LHCN-M2 (cell line): ENCODE results near the gene UNC13B. TPM values are rescaled to one million over a fixed set of nuclear protein-coding genes. Genes with fewer than 3 reads are reported as not detected.
"Not testable (repeated sequence)": the region's sequence is repeated elsewhere in the genome, so short reads cannot be mapped to it uniquely, and the experiment has no call there.

Source experiments
- DNase-seq: peaks from one replicate; pipeline ENCODE4 v3.0.0-alpha.2; 2012; ENCODE audit warnings: low read depth
- total RNA-seq: library from RNA; depleted of rRNA; stranded (reverse); fragments of >200 nt; gene quantifications from 2 replicates; pipeline ENCODE4 v1.2.3, GENCODE V29; 2014

The UNC13B gene
- total RNA-seq, 1 experiment from 2014 or later: 18.3 TPM

DNA sequence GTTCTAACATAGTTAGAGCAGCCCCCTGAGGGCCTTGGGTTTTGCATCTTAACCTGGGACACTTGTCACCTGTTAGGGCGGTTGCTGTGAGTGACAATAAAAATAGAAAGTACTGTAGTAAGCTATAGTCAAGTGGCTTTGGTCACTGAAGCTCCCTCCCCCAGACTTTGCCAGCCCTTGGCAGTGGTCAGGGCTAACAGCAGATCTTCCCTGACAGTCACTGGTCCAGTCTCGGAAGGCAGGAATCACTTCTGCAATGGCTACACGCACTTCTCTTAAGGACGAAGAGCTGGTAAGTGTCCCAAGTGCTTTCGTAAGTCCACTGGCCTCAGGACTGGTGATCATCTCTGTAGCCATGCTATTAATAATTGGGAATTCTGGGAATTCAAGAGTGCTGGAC lies 213.1 kb downstream of the UNC13B start:
- DNase-seq: no peak

DNA sequence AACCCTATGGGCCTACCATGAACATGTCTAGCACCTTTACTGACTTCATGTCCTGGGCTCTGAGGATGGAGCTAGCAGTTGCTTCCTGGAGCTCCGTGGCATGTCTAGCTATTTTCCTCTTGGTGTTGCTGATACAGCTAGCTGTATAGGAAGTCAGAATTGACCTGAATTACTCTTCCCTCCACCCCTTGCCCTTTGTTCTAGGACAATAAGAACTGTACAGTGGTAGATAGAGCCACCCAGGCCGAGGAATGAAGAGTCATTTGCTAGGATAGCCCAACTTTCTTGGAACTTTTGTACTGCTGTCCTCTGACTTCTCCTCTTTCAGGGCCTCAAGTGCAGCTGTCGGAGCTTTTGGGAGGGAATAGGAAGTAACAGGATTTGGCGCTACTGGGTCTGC lies 218.2 kb downstream of the UNC13B start:
- no peak for DNase-seq

DNA sequence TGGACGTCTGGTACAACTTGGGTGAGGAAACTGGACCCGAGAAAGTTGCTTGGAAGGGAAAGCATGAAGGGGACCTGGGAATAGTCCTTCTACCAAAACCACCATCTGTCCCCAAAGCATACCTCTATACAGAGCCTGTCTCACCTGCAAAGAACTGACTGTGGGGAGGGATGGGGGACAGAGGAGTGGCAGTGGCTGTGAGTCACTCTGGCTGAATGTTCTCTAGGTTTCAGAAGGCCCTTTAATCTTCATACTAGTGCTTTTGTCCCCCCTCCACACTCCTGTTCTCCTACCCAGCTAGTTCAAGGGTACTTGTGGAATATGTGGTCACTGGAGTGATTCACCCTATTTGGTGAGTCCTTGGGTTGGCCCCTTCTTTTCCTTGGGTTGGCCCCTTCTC lies 218.8 kb downstream of the UNC13B start:
- no peak for DNase-seq

DNA sequence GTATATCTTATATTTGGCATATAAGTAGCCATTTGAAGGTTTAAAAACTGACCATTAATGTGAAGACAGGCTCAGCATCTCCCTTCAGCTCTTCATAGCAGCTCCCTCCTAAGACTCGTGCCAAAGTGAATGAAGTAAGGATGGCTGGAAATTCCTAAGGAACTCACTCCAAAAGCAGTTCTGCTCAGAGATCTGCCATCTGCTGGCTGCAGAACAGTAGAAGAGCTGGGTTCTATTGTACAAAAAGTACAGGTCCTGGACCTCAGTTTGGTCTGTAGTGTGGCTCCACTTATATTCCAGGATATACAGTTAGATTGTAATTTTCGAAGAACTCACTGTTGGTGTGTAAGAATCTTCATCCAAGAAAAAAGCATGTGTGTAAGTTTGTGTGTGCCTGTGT lies 223.2 kb downstream of the UNC13B start:
- peak; percentile 48 for DNase-seq

DNA sequence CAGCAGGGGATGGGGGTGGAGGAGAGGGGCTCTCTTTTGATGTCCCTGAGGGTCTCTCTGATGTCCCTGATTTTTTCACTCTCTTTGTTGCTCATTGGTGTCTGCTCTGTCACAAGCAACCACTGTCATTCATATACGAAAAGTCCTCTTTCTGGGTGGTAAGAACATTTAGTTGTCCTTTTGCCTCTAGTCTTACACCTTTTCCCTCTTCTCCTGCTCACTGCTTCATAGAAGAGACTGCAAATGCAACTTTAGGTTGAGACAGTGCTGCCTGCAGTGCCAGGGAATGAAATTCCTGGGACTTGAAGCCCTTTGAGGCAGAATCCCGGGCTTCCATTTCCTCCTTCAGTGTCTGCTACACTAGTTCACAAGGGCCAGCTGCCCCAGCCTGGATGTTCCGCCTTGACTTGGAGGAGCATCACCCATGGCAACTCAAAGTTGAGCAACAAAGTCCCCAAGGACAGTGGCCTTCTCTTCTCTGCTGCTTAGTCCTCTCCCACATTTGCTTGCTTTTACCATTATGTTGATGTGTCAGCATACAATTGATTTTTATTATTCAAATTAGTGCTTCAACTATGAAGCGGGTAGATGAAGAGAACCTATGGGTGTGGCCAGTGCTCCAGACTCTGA lies 233.4 kb downstream of the UNC13B start:
- no peak for DNase-seq

DNA sequence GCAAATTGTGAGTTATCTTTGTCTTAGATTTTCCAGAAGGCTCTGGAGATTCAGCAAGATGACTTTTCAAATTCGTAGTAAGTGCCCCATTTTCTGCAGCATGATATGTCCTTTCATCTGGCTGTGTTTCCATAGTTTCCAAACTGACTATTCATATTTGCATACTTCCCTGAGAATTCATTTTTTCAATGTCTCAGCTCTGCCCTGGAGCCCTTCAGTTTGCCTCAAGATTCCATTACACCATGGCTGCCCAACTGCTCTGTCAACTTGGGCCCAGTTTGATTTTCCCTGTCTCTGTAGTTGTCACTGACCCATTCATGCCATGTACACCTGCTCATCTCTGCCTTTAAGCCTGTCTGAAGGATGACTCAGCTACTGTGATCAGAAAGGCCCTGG lies 233.9 kb downstream of the UNC13B start:
- DNase-seq: peak; percentile 10

DNA sequence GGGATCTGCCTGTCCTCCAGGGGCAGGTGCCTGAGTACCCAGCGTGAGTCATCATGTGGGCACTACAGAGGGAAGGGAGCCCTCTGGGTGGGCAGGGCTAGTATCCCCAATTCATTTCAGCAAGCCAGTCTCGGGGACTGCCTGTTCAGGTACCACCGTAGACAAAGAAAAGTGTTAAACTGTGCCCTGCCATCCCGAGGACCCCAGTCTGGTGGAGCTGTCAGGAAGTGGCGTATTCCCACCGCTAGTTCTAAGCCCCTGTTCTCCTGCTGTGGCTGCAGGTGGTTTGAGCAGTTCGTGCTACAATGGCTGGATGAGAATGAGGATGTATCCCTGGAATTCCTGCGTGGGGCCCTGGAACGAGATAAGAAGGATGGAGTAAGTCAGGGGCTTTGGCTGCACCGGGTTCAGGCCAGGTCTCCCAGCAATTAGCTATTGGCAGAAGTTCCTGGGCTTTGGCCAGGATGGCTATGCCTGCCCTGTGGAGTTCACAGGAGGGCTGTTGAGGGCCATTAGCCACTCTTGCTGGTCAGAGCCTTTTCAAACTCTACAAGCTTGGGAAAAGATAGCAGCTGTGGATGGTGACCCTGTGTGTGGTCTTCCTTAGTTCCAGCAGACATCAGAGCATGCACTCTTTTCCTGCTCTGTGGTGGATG lies 234.9 kb downstream of the UNC13B start:
- no peak for DNase-seq

DNA sequence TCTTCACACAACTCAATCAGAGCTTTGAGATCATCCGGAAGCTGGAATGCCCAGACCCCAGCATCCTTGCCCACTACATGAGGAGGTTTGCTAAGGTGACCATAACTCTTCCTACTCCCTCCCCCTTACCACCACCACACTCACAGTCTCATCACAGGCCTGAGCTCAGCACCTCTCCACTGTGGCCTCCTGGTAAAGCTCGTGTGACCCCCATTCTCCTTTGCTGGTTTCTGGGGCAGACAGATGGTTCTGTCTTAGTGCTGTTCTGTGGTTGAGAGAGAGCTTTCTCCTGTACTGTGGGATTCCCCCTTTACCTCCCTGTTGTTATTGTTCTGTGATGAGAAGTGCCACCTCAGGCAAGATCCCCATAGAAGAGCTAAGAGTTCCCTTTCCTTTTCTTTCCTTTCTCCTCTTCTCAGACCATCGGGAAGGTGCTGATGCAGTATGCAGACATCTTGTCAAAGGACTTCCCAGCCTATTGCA lies 235.4 kb downstream of the UNC13B start:
- DNase-seq: no peak

DNA sequence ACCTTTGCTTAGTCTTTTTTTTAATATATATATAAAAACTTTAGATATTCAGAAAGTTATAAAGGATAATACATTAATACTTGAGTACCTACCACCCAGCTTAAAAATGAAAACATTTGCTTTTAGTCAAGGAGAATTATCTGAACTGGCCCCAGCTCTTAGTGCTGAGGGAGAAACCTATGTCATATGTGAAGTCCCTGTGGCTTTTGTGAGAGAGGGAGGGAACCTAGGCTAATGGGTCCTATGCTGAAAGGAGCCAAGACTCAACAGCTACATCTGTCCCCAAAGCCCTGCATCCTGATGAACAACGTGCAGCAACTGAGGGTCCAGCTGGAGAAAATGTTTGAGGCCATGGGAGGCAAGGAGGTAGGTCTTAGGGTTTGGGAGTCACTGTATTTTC lies 236.1 kb downstream of the UNC13B start:
- no peak for DNase-seq

DNA sequence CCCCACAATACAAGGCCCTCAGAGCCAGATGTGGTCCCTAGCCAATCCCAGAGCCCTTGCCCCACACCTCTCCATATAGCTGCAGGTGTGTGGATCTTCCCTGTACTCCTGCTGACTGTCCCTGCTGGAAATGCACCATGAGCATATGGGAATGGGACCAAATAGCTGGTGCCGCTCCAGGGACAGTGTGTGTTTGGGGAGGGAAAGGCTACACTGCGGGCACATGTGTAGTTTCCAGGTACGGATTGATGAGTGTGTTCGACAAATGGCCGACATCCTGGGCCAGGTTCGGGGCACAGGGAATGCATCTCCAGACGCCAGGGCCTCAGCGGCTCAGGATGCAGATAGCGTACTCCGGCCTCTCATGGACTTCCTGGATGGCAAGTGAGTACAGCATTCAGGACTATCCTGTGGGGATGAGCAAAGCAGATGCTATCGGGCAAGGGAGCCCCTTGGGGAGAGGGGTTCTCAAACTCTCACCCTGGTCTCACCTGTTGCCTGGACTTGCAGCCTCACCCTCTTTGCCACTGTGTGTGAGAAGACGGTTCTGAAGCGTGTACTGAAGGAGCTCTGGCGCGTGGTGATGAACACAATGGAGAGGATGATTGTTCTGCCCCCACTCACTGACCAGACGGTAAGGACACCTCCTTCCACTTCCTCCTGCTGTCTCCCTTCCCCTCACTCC lies 237.0 kb downstream of the UNC13B start:
- DNase-seq: no peak

DNA sequence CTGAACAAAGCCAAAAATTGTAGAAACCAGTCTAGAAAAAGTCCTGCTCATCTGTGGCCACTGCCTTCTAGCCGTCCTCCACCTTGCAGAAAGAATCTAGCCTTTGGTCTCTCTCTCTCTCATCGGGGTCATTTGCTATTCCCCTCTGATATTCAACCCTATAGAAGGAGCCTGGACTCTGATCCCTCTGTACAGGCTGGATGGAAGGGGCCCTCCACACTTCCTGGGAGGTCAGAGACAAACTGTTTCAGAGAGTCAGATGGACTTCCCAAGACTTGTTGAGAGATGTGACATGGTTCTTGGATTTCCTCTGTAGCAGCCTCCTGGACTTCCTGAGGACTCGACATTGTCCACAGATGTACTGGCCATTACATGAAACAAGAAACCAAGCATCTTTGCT lies 243.1 kb downstream of the UNC13B start:
- DNase-seq: no peak

DNA sequence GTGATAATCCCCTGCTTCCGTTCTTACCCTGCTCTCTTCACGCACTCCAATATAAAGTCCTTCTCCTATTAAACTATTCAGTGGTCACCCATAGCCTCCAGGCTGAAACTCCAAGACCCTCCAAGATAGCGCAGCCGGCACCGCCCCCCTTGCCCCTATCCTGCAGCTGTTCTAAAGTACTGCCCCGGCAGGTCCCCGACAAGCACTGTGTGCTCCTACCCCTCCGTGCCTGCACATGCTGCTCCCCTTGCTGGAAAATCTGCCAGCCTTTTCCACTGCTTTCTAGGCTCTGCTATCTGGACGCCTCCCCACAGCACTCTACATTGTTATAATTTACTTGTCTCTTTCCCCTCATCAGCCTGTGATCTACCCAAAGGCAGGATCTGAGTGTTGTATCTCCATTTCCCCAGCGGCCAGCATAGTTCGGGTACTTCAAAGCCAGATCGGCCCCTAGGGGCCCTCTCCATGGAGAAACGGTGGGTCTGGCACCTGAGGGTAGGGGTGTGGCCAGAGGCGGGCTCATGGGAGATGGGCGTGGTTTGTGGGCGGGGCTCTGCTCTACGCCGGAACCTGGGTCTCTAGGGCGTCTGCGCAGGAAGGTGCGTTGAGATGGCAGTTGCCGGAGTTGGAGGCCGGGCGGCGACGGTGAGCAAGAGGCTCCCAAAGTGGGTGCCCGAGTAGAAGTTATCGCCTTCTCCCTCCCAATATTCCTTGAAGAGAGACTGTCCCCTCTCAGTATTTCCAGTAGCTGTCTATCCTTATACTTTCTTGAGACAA lies 244.6 kb downstream of the UNC13B start:
- DNase-seq: no peak

DNA sequence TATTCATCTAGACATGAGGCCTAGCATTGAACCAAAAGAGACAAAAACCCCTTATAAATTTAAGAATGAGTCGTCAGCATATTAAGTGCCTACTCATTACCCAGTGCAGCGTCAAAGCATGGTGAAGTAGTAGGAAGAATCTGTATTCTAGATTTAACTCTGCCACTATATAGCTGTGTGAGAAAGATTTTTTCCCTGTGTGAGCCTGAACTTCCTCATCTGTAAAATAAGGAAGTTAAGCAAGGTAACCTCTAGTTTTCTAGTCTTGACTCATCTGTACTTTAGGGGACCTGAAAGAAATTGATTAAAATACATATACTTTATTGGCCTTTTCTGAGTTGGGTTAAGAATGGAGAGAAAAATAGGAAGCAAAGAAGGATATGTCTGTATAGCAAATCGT lies 246.0 kb downstream of the UNC13B start:
- DNase-seq: no peak

DNA sequence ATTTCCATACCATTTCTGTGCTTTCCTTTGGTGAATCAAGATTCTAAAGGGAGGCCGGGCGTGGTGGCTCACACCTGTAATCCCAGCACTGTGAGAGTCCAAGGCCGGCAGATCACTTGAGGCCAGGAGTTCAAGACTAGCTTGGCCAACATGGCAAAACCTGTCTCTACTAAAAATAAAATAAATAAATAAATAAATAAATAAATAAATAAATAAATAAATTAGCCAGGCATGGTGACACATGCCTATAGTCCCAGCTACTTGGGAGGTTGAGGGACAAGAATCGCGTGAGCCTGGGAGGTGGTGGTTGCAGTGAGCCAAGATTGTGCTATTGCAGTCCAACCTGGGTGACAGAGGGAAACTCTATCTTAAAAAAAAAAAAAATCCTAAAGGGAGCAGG lies 247.6 kb downstream of the UNC13B start:
- DNase-seq: not testable (repeated sequence)

DNA sequence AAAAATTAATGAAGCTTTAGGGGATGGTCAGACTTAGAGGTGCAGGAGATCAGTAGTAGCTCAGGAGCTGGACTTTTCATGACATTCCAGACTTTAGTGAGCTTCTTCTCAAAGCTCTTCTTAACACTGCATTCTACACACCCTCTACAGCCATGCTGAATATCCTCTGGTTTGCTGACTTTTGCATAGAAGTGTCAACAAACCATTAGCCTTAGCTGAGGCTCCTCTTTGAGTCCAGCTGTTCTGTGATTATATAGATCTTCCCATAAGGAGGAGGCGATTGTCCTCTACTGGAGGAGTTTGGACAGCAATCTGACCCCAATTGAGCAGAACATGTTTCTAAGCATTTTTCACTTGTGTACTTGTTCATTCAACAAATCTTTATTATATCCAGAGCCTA lies 253.1 kb downstream of the UNC13B start:
- no peak for DNase-seq

DNA sequence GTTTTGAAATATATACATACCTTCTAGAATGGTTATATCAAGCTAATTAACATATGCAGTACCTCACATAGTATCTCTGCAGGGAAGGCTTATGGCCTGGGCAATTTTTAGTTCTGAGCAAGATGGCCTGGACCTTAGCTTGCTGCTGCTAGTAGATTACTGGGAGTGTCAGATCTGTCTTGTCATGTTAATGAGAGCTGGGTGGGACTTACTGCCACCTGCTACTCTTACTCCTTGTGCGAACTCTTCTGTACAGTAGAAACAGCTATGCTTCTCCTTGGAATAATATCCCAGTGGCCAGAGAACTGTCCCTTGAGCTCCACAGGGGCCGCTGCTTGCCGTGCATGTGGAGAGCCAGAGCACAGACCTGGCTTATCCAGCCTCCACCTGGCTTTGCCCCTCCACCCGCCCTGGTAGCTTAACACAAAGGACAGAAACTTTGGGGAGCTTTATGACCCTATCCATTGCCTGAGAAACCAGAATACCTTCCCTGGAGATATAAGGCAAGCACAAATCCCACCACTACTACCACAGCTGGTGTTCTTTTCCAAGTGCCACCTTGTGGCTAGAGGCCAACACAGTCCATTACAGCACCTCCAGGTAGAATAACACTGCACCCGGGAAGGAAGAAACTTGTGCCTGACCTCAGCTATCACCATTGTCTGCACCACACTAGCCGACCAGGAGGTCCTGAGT lies 253.7 kb downstream of the UNC13B start:
- no peak for DNase-seq

DNA sequence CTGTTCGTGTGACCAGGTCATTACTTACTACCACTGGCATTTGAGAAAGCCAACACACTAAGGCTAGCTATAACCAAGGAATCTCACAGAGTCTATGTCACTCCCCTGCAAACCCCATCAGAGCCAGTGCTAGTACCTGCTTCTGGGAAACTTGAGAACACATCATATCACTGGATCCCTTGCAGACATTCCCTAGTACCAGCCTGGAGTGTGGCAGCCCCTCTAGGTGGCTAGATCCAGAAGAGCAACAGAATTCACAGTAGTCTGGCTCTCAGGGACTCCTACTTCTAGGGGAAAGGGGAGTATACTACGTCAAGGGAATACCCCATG lies 254.3 kb downstream of the UNC13B start:
- DNase-seq: no peak

DNA sequence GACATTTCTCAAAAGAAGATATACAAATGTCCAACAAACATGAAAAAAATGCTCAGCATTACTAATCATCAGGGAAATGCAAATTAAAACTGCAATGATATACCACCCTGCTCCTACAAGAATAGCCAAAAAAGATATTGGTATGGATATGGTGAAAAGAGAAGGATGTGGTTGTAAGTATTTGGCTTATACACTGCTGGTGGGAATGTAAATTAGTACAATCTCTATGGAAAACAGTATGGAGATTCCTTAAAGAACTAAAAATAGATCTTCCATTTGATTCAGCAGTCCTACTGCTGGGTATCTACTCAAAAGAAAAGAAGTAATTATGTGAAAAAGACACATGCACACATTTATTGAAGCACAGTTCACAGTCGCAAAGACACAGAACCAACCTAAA lies 260.5 kb downstream of the UNC13B start:
- no peak for DNase-seq

DNA sequence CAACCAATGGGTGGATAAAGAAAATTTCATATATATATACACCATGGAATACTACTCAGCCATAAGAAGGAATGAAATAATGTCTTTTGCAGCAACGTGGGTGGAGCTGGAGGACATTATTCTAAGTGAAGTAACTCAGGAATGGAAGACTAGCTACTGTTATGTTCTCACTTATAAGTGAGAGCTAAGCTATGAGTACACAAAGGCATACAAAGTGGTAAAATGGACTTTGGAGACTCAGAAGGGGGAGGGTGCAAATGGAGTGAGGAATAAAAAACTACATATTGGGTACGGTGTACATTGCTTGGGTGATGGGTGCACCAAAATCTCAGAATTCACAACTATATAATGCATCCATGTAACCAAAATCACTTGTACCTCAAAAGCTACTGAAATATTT lies 260.9 kb downstream of the UNC13B start:
- DNase-seq: no peak

DNA sequence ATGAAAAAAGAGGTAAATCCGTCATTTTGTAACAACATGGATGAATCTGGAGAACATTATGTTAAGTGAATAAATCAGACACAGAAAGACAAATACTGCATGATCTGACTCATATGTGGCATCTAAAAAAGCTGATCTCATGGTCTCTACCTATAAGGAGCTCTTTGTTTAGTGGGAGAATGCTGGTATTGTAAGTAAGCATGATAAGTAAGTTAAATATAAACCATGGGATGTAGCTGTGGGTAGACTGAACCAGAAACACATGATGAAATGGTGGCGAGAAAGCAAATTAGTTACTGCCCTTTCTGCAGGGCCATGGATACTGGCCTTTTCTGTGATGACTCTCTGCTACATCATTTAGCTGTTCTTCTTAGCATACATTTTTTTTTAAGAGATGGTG lies 261.7 kb downstream of the UNC13B start:
- no peak for DNase-seq
